Thoracic aorta (tissue), 2 donors: ENCODE results near the gene RNF217. TPM values are rescaled to one million over a fixed set of nuclear protein-coding genes. Genes with fewer than 3 reads are reported as not detected.

Source experiments
- ATAC-seq: fragments of 150-250 bp; one replicate; pipeline ENCODE4 v1.8.0; 2017; ENCODE audit warnings: low read depth; ENCODE audit not compliant: insufficient number of reproducible peaks, low FRiP score
- DNase-seq: peaks from one replicate; pipeline ENCODE4 v3.0.0-alpha.2; 2020; ENCODE audit warnings: low spot score
- H3K27ac ChIP-seq, 2 donors: fragments of 200-600 bp; sonication (generic); 1 replicate in 1 of 2; 2 replicates in 1 of 2; pipeline ENCODE4 v1.5.1; 2016; ENCODE audit warnings: mild to moderate bottlenecking in 2 of 2, moderate library complexity in 2 of 2
- H3K27me3 ChIP-seq: fragments of 200-600 bp; sonication (generic); replicated peaks from 2 replicates; pipeline ENCODE4 v1.6.0; 2016; ENCODE audit warnings: mild to moderate bottlenecking; ENCODE audit not compliant: insufficient read depth
- H3K36me3 ChIP-seq: fragments of 200-600 bp; sonication (generic); one replicate; pipeline ENCODE4 v1.5.1; 2016
- H3K4me1 ChIP-seq, 2 donors: fragments of 200-600 bp; sonication (generic); 1 replicate in 1 of 2; 2 replicates in 1 of 2; pipeline versions ENCODE4 v1.5.1 to v1.6.0; 2016; ENCODE audit warnings: low read depth in 2 of 2, mild to moderate bottlenecking in 1 of 2; ENCODE audit not compliant: control insufficient read depth in 1 of 2
- H3K4me3 ChIP-seq: fragments of 200-600 bp; sonication (generic); 2 replicates; pipeline ENCODE4 v1.5.1; 2016; ENCODE audit warnings: mild to moderate bottlenecking
- H3K9me3 ChIP-seq: fragments of 200-600 bp; sonication (generic); 2 replicates; pipeline ENCODE4 v1.5.1; 2016
- total RNA-seq, 2 donors: library from RNA; depleted of rRNA; stranded (reverse); fragments of >200 nt; gene quantifications; one replicate each; pipeline versions ENCODE4 v1.1.0 to v1.2.3, GENCODE V29; 2016
- TF ChIP-seq, protein P1 (sequence below): fragments of 200-600 bp; sonication (generic); IDR thresholded peaks from one replicate; pipeline ENCODE4 v1.5.1; 2019; ENCODE audit warnings: antibody characterized with exemption

The RNF217 gene
- total RNA-seq, 2 donors from 2014 or later, result 36.3 to 44.2 TPM

DNA sequence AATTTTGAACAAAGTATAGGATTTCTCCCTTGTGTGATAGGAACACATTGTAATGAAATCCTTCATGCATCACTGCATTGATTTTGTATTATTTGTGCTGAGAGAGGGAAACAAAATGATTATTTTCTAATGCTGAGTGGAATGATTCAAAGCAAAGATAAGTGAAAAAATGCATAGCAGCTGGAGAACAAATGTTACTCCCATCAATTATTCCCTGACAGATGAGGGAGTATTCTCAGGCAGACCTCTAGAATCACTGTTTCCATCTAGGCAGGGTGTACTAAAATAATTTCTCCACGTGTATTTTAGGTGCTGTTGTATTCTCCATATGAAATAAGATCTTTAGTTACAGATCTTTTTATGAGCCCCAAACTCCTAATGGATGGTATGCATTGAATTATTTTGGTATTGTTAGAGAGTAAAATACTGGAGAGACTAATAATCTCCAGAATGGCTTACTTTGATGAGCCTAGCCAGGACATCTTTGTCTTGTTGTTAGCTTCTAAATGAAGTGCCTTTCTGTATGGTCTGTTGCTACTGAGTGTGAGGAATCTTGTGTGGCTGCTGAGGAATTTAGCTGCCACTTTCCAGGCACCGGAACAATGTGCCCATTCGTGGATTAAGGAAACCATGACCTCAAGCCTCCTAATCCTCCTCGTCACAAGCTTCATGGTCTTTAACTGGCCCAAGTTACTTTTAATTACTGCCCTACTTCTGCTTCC, 39.6 kb downstream of the RNF217 start:
- Histone ChIP-seq H3K9me3 (no peaks in the 10 kb centered on the region), H3K27ac (peak overlapping the region; percentile 4 to 31), H3K27me3 (no peaks in the 10 kb centered on the region), H3K4me1 (peaks cover 6 to 17% of the 10 kb centered on the region in 2 donors), H3K4me3 (peak overlapping the region; percentile 62), H3K36me3 (no peaks in the 10 kb centered on the region)
- DNase-seq (no peak), ATAC-seq (peak; percentile 58)
- TF ChIP-seq, protein P1, sequence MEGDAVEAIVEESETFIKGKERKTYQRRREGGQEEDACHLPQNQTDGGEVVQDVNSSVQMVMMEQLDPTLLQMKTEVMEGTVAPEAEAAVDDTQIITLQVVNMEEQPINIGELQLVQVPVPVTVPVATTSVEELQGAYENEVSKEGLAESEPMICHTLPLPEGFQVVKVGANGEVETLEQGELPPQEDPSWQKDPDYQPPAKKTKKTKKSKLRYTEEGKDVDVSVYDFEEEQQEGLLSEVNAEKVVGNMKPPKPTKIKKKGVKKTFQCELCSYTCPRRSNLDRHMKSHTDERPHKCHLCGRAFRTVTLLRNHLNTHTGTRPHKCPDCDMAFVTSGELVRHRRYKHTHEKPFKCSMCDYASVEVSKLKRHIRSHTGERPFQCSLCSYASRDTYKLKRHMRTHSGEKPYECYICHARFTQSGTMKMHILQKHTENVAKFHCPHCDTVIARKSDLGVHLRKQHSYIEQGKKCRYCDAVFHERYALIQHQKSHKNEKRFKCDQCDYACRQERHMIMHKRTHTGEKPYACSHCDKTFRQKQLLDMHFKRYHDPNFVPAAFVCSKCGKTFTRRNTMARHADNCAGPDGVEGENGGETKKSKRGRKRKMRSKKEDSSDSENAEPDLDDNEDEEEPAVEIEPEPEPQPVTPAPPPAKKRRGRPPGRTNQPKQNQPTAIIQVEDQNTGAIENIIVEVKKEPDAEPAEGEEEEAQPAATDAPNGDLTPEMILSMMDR, result no peak

DNA sequence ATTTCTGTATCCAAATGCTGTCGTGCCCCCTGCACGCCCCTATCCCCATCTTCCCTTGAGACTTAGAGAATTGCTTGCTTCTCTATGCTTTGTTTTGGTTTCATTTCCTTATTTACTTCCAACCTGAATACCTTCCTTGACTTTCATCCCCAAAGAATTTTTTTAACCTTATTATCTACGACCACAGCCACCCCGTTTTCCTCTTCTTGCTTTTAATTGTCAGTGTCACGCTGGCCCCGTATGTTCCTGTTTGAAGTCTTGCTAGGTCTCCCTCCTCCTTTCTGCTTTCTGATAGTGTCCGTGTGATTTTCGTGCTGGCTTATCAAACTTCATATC, 40.1 kb downstream of the RNF217 start:
- DNase-seq, result no peak
- Histone ChIP-seq H3K9me3 (no peaks in the 10 kb centered on the region), H3K36me3 (no peaks in the 10 kb centered on the region), H3K27ac (peak overlapping the region; percentile 4 to 31), H3K4me3 (peak overlapping the region; percentile 62), H3K4me1 (peaks cover 6 to 17% of the 10 kb centered on the region in 2 donors), H3K27me3 (no peaks in the 10 kb centered on the region)
- no peak for ATAC-seq
- TF ChIP-seq, protein P1, result no peak

DNA sequence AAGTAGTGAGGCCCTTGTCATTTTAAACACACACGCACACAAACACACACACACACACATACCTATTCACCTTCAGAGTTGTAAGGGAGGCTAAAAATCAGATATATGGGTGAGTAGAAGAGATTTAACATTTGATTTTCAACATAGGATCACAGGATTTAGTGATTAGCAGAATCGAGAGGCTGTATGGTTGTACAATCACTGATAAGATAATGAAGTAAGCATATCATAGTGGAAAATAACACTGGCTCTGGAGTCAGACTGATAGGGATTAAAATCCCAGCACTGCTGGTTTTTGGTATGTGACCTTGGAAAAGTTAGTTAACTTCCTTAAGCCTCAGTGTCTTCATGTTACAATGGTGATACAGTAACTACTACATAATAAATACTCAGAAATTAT, 40.8 kb downstream of the RNF217 start:
- Histone ChIP-seq H3K4me3 (no peak overlapping the region), H3K27ac (peak overlapping the region in 1 of 2 donors; percentile 31), H3K4me1 (peaks cover 6 to 17% of the 10 kb centered on the region in 2 donors), H3K27me3 (no peaks in the 10 kb centered on the region), H3K36me3 (no peaks in the 10 kb centered on the region), H3K9me3 (no peaks in the 10 kb centered on the region)
- no peak for ATAC-seq
- TF ChIP-seq, protein P1, result no peak
- DNase-seq, result no peak

DNA sequence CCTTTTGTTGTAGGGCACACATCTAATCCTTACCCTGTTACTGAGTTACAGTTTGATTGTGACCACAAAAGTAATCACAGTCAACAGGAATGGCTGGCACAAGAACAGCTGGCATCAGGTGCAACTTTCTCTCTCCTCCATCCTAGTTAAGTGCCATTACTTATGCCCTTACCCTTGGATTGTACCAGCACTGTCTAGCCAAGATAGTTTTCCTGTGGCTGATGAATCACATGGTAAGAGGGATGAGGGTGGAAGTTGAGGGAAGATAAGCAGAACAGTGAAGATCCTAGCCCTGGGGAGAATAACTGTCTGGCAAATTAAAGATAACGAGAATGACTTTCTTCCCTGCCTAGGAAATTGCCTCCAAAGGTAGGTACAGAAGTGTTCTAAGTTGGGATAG, 42.0 kb downstream of the RNF217 start:
- H3K27me3 ChIP-seq, result no peaks in the 10 kb centered on the region
- H3K27ac ChIP-seq, result no peak overlapping the region
- DNase-seq, result no peak
- no peak for ATAC-seq
- TF ChIP-seq, protein P1, result no peak
- H3K9me3 ChIP-seq, result no peaks in the 10 kb centered on the region
- H3K4me3 ChIP-seq, result no peak overlapping the region
- H3K4me1 ChIP-seq, result peaks cover 5 to 25% of the 10 kb centered on the region in 2 donors
- H3K36me3 ChIP-seq, result no peaks in the 10 kb centered on the region

DNA sequence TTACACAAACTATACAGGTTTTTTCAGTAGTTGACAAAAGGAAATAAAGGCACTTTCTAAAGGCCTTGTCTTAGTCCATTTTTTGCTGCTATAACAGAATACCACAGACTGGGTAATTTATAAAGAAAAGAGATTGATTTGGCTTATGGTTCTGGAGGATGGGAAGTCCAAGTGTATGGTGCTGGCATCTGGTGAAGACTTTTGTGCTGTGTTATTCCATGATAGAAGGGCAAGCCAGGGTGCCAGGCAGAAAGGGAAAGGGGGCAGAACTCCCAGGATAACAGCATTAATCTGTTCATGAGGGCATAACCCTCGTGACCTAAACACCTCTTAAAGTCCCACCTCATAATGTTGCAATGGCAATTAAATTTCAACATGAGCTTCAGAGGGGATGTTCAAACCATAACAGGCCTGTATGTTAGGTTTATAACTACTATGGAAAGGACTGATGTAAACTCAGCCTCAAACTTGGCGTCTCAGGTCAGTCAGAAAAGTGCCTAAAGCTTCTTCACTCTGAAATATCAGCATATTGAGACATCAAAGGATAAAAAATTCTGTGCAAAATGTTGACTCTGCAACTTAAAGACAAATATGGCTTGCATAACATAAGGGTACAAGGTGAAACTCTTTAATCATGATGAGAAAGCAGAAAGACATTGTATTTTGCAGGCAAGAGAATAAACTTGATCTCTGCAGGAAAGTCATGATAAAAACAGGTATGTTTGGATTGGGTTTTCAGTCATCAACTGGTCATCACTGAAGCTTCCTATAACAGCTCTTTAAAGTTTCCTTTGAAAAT, 42.8 kb downstream of the RNF217 start:
- no peaks in the 10 kb centered on the region for H3K9me3 ChIP-seq
- ATAC-seq, result no peak
- no peak overlapping the region for H3K27ac ChIP-seq
- H3K27me3 ChIP-seq, result no peaks in the 10 kb centered on the region
- H3K4me1 ChIP-seq, result peaks cover 8 to 33% of the 10 kb centered on the region in 2 donors
- no peak overlapping the region for H3K4me3 ChIP-seq
- H3K36me3 ChIP-seq, result no peaks in the 10 kb centered on the region
- TF ChIP-seq, protein P1, result no peak
- no peak for DNase-seq
